Measurements from ENCODE around the gene SRP68. TPM values are rescaled to one million over a fixed set of nuclear protein-coding genes. Genes with fewer than 3 reads are reported as not detected.
A peak's percentile ranks its signal among the peaks of the same experiment; 100 is the strongest.

Gene SRP68
- polyA plus RNA-seq, 1 donor: 65.2 TPM

- no peaks in the 10 kb centered on the region for H3K27me3 ChIP-seq (ENCODE audit: control insufficient read depth, insufficient read depth, low read length)
- DNase-seq: no peak
- H3K4me1 ChIP-seq (ENCODE audit: control insufficient read depth, insufficient read depth, low read length): peaks cover 16% of the 10 kb centered on the region
- H3K9me3 ChIP-seq (ENCODE audit: control insufficient read depth, low read depth, low read length): peaks cover 20% of the 10 kb centered on the region
- no CpG with 5 or more reads among the region's 16 CpGs for WGBS (ENCODE audit: insufficient coverage, low lambda C conversion rate)
- no peak overlapping the region for H3K27ac ChIP-seq (ENCODE audit: low read length)
- H3K36me3 ChIP-seq (ENCODE audit: control insufficient read depth, insufficient read depth, low read length): peaks cover 71% of the 10 kb centered on the region
- no peak overlapping the region for H3K4me3 ChIP-seq (ENCODE audit: low read length)
Observed at GRCh38 chr17:76007850-76008165, 64.5 kb downstream of the SRP68 start.

DNA sequence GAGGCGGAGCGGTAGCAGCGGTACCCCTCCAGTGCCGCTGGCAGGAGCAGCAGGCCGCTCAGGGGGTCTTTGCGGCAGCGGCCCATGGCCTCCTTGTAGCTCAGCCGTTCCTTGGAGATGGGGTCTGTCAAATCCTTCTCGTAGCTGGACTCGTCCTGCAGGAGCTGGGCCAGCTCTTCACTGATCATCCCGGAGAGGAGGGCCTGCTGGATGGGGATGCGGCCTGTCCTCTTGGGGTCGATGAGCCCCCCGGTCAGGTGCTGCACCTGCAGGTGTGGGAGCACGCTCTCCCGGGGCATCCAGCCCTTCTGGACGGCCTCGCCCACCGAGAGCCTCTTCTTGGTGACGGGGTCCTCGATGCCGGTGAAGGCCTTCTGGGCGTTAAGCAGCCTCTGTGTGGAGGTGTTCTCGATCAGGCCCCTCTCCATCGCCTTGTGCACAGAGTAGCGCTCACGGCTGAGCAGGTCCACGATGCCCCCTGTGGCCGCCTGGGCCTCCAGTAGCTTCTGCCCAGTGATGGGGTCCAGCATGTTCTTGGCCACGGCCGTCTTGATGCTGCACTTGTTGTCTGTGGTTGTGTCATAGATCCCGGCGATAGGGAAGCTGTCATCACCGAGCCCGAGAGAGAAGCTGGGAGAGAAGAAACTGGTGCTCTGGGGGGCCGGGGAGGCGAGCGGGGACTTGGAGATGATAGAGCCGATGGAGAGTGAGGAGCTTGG is 65.0 kb downstream of the SRP68 start:
- peaks cover 20% of the 10 kb centered on the region for H3K9me3 ChIP-seq (ENCODE audit: control insufficient read depth, low read depth, low read length)
- WGBS (ENCODE audit: insufficient coverage, low lambda C conversion rate): no CpG with 5 or more reads among the region's 39 CpGs
- no peak overlapping the region for H3K4me3 ChIP-seq (ENCODE audit: low read length)
- peaks cover 74% of the 10 kb centered on the region for H3K36me3 ChIP-seq (ENCODE audit: control insufficient read depth, insufficient read depth, low read length)
- no peak overlapping the region for H3K27ac ChIP-seq (ENCODE audit: low read length)
- H3K4me1 ChIP-seq (ENCODE audit: control insufficient read depth, insufficient read depth, low read length): peaks cover 18% of the 10 kb centered on the region
- DNase-seq: no peak
- no peaks in the 10 kb centered on the region for H3K27me3 ChIP-seq (ENCODE audit: control insufficient read depth, insufficient read depth, low read length)

GRCh38 chr17:76005263-76006149 is 66.8 kb downstream of the SRP68 start:
- Histone ChIP-seq H3K27ac (ENCODE audit: low read length) (no peak overlapping the region), H3K4me3 (ENCODE audit: low read length) (no peak overlapping the region), H3K9me3 (ENCODE audit: control insufficient read depth, low read depth, low read length) (peaks cover 22% of the 10 kb centered on the region), H3K36me3 (ENCODE audit: control insufficient read depth, insufficient read depth, low read length) (peaks cover 71% of the 10 kb centered on the region), H3K4me1 (ENCODE audit: control insufficient read depth, insufficient read depth, low read length) (peaks cover 24% of the 10 kb centered on the region), H3K27me3 (ENCODE audit: control insufficient read depth, insufficient read depth, low read length) (no peaks in the 10 kb centered on the region)
- DNase-seq: peak; percentile 49 to 51
- WGBS (ENCODE audit: insufficient coverage, low lambda C conversion rate): no CpG with 5 or more reads among the region's 16 CpGs

- H3K4me1 ChIP-seq (ENCODE audit: control insufficient read depth, insufficient read depth, low read length): peaks cover 28% of the 10 kb centered on the region
- no peak for DNase-seq
- no peaks in the 10 kb centered on the region for H3K27me3 ChIP-seq (ENCODE audit: control insufficient read depth, insufficient read depth, low read length)
- peaks cover 22% of the 10 kb centered on the region for H3K9me3 ChIP-seq (ENCODE audit: control insufficient read depth, low read depth, low read length)
- WGBS (ENCODE audit: insufficient coverage, low lambda C conversion rate): no CpG with 5 or more reads among the region's 8 CpGs
- H3K36me3 ChIP-seq (ENCODE audit: control insufficient read depth, insufficient read depth, low read length): peaks cover 71% of the 10 kb centered on the region
- no peak overlapping the region for H3K27ac ChIP-seq (ENCODE audit: low read length)
- H3K4me3 ChIP-seq (ENCODE audit: low read length): no peak overlapping the region
Observed at GRCh38 chr17:76004750-76005262, 67.5 kb downstream of the SRP68 start.

- peaks cover 13% of the 10 kb centered on the region for H3K9me3 ChIP-seq (ENCODE audit: control insufficient read depth, low read depth, low read length)
- H3K36me3 ChIP-seq (ENCODE audit: control insufficient read depth, insufficient read depth, low read length): peaks cover 64% of the 10 kb centered on the region
- no peak for DNase-seq
- H3K4me3 ChIP-seq (ENCODE audit: low read length): no peak overlapping the region
- WGBS (ENCODE audit: insufficient coverage, low lambda C conversion rate): no CpG with 5 or more reads among the region's 6 CpGs
- H3K27me3 ChIP-seq (ENCODE audit: control insufficient read depth, insufficient read depth, low read length): no peaks in the 10 kb centered on the region
- peaks cover 32% of the 10 kb centered on the region for H3K4me1 ChIP-seq (ENCODE audit: control insufficient read depth, insufficient read depth, low read length)
- peak overlapping the region; percentile 78 for H3K27ac ChIP-seq (ENCODE audit: low read length)
Observed at GRCh38 chr17:76003915-76004314, 68.4 kb downstream of the SRP68 start.

DNA sequence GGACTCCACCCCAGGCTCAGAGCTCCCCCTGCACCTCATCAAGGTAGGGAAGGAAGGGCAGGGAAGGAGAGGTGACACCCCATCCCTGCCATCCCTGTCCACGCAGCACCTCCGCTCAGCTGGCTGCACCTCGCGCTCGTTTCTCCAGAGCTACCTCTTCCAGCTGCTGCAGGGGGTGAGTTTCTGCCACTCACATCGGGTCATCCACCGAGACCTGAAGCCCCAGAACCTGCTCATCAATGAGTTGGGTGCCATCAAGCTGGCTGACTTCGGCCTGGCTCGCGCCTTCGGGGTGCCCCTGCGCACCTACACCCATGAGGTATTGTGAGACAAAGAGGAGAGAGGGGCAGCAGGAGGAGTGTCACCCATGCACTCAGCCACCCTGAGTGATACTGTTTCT is 70.2 kb downstream of the SRP68 start:
- Histone ChIP-seq H3K27ac (ENCODE audit: low read length) (no peak overlapping the region), H3K36me3 (ENCODE audit: control insufficient read depth, insufficient read depth, low read length) (peaks cover 54% of the 10 kb centered on the region), H3K27me3 (ENCODE audit: control insufficient read depth, insufficient read depth, low read length) (no peaks in the 10 kb centered on the region), H3K4me3 (ENCODE audit: low read length) (no peak overlapping the region), H3K9me3 (ENCODE audit: control insufficient read depth, low read depth, low read length) (peaks cover 2% of the 10 kb centered on the region), H3K4me1 (ENCODE audit: control insufficient read depth, insufficient read depth, low read length) (peaks cover 50% of the 10 kb centered on the region)
- no CpG with 5 or more reads among the region's 12 CpGs for WGBS (ENCODE audit: insufficient coverage, low lambda C conversion rate)
- no peak for DNase-seq

DNA sequence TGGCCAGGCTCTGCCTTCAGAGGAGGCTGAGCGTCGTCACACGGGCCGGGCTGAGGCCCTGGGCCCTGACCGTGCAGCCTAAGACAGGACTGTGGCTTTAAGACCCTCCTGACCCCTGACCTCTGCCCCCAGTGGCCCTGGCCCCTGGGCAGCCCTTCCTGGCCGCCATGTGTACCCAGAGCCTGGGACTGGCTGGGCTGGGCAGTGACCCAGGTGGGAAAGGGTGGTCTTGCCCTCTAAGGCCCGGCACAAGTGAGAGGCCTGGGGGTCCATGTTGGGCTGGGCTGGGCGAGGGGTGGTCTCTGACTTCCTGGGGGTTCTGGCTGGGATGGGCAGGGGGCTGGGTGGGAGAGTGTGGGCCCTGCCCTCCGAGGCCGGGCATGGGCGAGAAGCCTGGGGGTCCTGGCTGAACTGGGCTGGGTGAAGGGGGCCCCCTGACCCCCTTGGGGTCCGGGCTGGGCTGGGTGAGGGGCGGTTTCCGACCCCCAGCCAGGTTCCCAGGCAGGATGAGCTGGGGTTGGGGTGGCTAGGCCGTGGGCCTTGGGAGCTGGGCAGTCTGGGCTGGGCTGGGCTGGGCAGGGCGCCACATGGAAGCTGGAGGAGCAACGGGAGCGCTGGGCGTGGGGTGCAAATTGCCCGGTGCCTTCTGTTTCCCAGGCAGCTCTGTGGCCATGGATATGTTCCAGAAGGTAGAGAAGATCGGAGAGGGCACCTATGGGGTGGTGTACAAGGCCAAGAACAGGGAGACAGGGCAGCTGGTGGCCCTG is 71.4 kb downstream of the SRP68 start, which contains the start of gene CDK3:
Gene CDK3 (plus strand): TSS at position 101 of the 767 bp plus-strand sequence. CDS start 571 bp downstream, at position 672.
- Histone ChIP-seq H3K27ac (ENCODE audit: low read length) (no peak within 1 kb of the TSS), H3K36me3 (ENCODE audit: control insufficient read depth, insufficient read depth, low read length) (peaks cover 42% of the 10 kb centered on the region), H3K9me3 (ENCODE audit: control insufficient read depth, low read depth, low read length) (peaks cover 2% of the 10 kb centered on the region), H3K27me3 (ENCODE audit: control insufficient read depth, insufficient read depth, low read length) (no peaks in the 10 kb centered on the region), H3K4me3 (ENCODE audit: low read length) (no peak within 1 kb of the TSS), H3K4me1 (ENCODE audit: control insufficient read depth, insufficient read depth, low read length) (peaks cover 61% of the 10 kb centered on the region)
- WGBS (ENCODE audit: insufficient coverage, low lambda C conversion rate): no CpG with 5 or more reads among the region's 21 CpGs
- DNase-seq: no peak

DNA sequence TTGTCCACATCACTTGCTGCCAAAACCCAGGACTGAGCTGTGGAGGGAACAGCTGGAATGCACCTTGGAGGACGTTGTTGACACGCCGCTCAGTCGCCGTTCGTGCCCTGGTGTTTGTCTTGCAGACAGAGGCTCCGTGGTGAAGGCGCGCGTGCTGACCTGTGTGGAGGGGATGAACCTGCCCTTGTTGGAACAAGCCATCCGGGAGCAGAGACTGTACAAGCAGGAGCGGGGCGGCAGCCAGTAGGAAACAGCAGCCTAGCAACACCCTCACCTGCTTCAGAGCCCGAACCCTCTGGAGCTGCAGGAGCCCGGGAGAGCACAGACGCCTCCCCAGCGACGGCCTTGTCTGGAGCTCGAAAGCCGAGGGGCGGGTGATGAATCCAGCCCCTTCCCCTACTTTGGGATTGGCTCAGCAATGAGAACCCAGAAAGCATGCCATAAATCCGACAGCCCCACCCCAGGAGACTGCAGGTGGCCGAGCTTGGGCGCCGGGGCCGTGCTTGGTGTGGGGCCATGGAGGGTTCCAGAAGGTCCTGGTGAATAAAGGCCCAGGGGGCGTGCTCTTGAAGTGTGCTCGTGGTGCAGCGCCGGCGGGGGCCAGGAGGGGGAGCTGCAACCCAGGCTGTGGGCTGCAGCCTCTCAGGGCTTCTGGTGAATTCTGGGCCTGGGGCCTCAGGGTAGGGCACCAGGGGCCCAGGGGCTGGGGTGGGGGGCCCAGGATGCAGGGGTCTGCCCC is 72.1 kb downstream of the SRP68 start:
- Histone ChIP-seq H3K27me3 (ENCODE audit: control insufficient read depth, insufficient read depth, low read length) (no peaks in the 10 kb centered on the region), H3K4me1 (ENCODE audit: control insufficient read depth, insufficient read depth, low read length) (peaks cover 68% of the 10 kb centered on the region), H3K27ac (ENCODE audit: low read length) (no peak overlapping the region), H3K36me3 (ENCODE audit: control insufficient read depth, insufficient read depth, low read length) (peaks cover 35% of the 10 kb centered on the region), H3K4me3 (ENCODE audit: low read length) (no peak overlapping the region), H3K9me3 (ENCODE audit: control insufficient read depth, low read depth, low read length) (peaks cover 2% of the 10 kb centered on the region)
- peak in 1 of 2 donors; percentile 48 for DNase-seq
- WGBS (ENCODE audit: insufficient coverage, low lambda C conversion rate): 100% methylated on average over 1 of the region's 31 CpGs

DNA sequence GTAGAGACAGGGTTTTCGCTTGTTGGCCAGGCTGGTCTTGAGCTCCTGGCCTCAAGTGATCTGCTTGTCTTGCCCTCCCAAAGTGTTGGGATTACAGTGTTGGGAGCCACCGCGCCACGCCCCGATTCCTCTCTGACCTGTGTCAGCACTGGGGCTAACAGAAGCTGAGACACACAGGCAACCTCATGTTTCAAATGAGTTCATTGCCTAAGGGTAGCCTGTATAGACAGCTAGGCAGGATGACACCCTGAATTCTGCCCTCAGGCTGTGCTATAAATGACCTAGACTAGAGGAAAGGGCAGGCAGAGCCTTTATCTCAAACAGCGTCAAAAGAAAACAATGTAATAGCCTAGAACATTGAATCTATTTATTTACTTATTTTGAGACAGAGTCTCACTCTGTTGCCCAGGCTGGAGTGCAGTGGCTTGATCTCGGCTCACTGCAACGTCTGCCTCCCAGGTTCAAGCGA is 74.0 kb downstream of the SRP68 start:
- peak overlapping the region; percentile 90 for H3K27ac ChIP-seq (ENCODE audit: low read length)
- DNase-seq: peak in 1 of 2 donors; percentile 61
- no peak overlapping the region for H3K4me3 ChIP-seq (ENCODE audit: low read length)
- peaks cover 22% of the 10 kb centered on the region for H3K36me3 ChIP-seq (ENCODE audit: control insufficient read depth, insufficient read depth, low read length)
- H3K27me3 ChIP-seq (ENCODE audit: control insufficient read depth, insufficient read depth, low read length): no peaks in the 10 kb centered on the region
- peaks cover 2% of the 10 kb centered on the region for H3K9me3 ChIP-seq (ENCODE audit: control insufficient read depth, low read depth, low read length)
- WGBS (ENCODE audit: insufficient coverage, low lambda C conversion rate): no CpG with 5 or more reads among the region's 9 CpGs
- peaks cover 61% of the 10 kb centered on the region for H3K4me1 ChIP-seq (ENCODE audit: control insufficient read depth, insufficient read depth, low read length)

Data from large intestine (tissue), 3 donors.